Left ventricle myocardium inferior (tissue), 1 donor: ENCODE data around the gene MRPL22. TPM values are rescaled to one million over a fixed set of nuclear protein-coding genes. Genes with fewer than 3 reads are reported as not detected.
"Not testable (repeated sequence)": the region's sequence is repeated elsewhere in the genome, so short reads cannot be mapped to it uniquely, and the experiment has no call there.

Source experiments
- DNase-seq: peaks from one replicate; pipeline ENCODE4 v3.0.0-alpha.2; 2020
- H3K27ac ChIP-seq: fragments of 200-600 bp; replicated peaks from 2 replicates; pipeline ENCODE4 v1.8.0; 2021
- H3K27me3 ChIP-seq: fragments of 200-600 bp; 2 replicates; pipeline ENCODE4 v1.8.0; 2021; ENCODE audit warnings: low read depth
- H3K36me3 ChIP-seq: fragments of 200-600 bp; 2 replicates; pipeline ENCODE4 v1.8.0; 2021
- H3K4me1 ChIP-seq: fragments of 200-600 bp; 2 replicates; pipeline ENCODE4 v1.8.0; 2021
- H3K4me3 ChIP-seq: fragments of 200-600 bp; 2 replicates; pipeline ENCODE4 v1.8.0; 2021; ENCODE audit warnings: mild to moderate bottlenecking, moderate library complexity
- H3K9me3 ChIP-seq: fragments of 200-600 bp; replicated peaks from 2 replicates; pipeline ENCODE4 v1.8.0; 2021
- intact Hi-C: fragments of 100-400 bp; cut with micrococcal nuclease; formaldehyde crosslinking; loops from one replicate; pipeline ENCODE4 v1.11.0; 2022
- total RNA-seq: library from RNA; stranded (reverse); fragmentation: NEBNext Ultra II Directional; extraction: Animal tissue kit (Norgen Biotek cat#: 25700); gene quantifications from one replicate; pipeline ENCODE4 v1.2.1, GENCODE V29; 2021
- TF ChIP-seq, protein P1 (sequence below): fragments of 200-600 bp; IDR thresholded peaks from 2 replicates; pipeline ENCODE4 v1.8.0; 2021; ENCODE audit warnings: antibody characterized with exemption, mild to moderate bottlenecking, borderline replicate concordance
- donor health status: DM: no; HTN: yes; CAD: no; lungs with severe emphysema.

Gene MRPL22
- total RNA-seq, 1 donor from 2014 or later = 78.4 TPM

DNA sequence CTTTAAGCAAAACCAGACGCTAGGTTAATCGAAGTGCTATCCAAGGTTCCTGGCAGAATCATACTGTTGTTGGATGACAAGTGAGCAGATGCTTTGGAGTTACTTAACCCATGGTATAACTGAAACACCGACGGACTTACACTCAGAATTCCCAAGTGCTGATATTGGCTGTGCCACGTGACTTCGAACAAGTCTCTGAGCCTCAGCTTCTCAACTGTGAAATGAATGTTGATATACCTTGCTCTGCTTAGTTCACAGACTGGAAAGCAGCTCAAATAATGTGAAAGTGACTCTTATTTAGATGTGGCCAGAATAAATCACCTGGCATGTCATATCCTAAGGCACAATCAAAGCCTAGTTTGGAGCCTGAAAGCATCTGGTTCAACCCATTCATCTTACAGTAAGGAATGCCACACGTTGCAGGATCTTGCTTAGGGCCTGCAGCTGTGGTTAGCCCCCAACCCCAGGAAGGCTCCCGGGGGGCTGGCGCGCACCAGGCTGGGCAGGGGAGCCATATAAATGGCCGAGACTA is 3.6 kb upstream of the MRPL22 start:
- Histone ChIP-seq H3K36me3 (peaks cover 22% of the 10 kb centered on the region), H3K9me3 (no peaks in the 10 kb centered on the region), H3K4me3 (peak overlapping the region; percentile 94), H3K4me1 (peaks cover 42% of the 10 kb centered on the region), H3K27me3 (no peaks in the 10 kb centered on the region), H3K27ac (peak overlapping the region; percentile 81)
- DNase-seq = no peak
- intact Hi-C loops = no loop called here
- TF ChIP-seq, protein P1, sequence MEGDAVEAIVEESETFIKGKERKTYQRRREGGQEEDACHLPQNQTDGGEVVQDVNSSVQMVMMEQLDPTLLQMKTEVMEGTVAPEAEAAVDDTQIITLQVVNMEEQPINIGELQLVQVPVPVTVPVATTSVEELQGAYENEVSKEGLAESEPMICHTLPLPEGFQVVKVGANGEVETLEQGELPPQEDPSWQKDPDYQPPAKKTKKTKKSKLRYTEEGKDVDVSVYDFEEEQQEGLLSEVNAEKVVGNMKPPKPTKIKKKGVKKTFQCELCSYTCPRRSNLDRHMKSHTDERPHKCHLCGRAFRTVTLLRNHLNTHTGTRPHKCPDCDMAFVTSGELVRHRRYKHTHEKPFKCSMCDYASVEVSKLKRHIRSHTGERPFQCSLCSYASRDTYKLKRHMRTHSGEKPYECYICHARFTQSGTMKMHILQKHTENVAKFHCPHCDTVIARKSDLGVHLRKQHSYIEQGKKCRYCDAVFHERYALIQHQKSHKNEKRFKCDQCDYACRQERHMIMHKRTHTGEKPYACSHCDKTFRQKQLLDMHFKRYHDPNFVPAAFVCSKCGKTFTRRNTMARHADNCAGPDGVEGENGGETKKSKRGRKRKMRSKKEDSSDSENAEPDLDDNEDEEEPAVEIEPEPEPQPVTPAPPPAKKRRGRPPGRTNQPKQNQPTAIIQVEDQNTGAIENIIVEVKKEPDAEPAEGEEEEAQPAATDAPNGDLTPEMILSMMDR = no peak

DNA sequence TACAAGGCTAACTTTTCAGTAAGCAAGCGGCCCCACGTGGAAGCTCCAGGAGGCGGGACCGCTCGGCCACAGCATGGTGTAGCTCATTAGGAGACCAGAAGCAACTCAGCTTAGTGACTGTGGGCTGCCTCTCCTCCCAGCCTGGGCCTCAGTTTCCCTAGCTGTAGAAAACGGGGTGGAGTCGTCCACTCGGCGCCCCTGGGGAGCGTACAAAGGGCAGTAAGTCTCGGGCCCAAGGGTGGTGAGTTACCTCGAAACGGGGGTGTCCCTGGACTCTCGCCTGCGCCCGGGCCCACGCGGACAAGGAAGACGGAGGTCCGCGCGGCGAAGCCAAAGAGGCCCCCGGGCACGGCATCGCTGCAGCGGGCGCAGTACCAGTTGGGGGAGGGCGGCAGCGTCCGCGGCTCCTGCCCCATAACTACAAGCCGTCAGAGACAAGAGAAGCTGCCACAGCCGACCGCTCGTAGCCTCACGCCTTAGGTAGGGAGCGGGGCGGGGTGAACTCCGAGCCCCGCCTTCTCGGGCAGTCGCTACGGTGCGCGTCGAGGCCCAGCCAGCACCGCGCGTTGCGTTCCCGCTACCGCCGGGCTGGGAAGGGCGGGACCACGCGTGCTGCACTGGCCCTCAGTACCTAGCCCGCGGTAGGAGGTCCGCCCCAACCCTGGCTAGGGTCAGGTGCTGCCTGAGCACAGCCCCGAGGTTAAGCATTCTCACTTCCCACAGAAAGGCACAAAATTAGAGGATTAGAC is 3.0 kb upstream of the MRPL22 start, which contains the start of gene GEMIN5:
GEMIN5 (minus strand) TSS at position 494 of the 749 bp plus-strand sequence; CDS start at position 416, 78 bp downstream.
- Histone ChIP-seq H3K36me3 (peaks cover 16% of the 10 kb centered on the region), H3K27ac (peak within 1 kb of the TSS; percentile 81), H3K4me3 (peak within 1 kb of the TSS; percentile 94), H3K27me3 (no peaks in the 10 kb centered on the region), H3K4me1 (peaks cover 49% of the 10 kb centered on the region), H3K9me3 (no peaks in the 10 kb centered on the region)
- intact Hi-C loops = no loop called here
- peak; percentile 86 for DNase-seq
- TF ChIP-seq, protein P1 = no peak

DNA sequence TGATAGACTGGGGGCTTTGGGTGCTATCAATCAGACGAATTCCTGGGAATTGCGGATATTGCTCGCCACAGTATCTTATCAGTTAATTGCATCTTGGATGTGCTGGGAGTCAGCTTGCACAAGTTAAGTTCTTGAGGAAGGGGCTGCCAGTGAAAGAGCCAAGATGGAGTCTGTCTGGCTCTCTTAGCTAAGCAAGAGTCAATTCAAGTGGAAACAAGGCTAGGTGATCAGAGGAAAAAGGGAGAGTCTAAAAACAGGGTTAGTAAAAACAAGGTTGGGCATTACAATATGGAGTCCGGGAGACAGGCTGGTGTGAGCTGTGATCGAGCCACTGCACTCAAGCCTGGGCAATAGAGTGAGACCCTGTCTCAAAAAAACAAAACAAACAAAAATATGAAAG is 1.5 kb upstream of the MRPL22 start:
- intact Hi-C loops, H3K27ac ChIP-seq, H3K9me3 ChIP-seq, H3K4me3 ChIP-seq, DNase-seq, H3K27me3 ChIP-seq: not testable (repeated sequence)
- peaks cover 62% of the 10 kb centered on the region for H3K4me1 ChIP-seq
- peaks cover 22% of the 10 kb centered on the region for H3K36me3 ChIP-seq

DNA sequence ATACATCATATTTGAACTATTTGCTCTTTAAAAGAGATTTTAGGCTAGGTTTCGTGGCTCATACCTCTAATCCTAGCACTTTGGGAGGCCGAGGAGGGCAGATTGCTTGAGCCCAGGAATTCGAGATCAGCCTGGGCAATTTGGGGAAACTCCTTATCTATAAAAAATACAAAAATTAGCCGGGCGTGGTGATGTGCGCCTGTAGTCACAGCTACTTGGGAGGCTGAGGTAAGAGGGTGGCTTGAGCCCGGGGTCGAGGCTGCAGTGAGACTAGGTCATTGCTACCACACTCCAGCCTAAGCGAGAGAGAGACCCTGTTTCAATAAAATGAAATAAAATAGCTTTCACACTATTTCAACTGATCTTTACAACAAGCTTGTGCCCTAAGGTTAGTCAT is 500 bp upstream of the MRPL22 start:
- peak overlapping the region; percentile 85 for H3K4me3 ChIP-seq
- no peaks in the 10 kb centered on the region for H3K27me3 ChIP-seq
- H3K9me3 ChIP-seq = no peaks in the 10 kb centered on the region
- H3K36me3 ChIP-seq = peaks cover 13% of the 10 kb centered on the region
- intact Hi-C loops = no loop called here
- H3K27ac ChIP-seq = peak overlapping the region; percentile 86
- TF ChIP-seq, protein P1 = no peak
- no peak for DNase-seq
- peaks cover 72% of the 10 kb centered on the region for H3K4me1 ChIP-seq

DNA sequence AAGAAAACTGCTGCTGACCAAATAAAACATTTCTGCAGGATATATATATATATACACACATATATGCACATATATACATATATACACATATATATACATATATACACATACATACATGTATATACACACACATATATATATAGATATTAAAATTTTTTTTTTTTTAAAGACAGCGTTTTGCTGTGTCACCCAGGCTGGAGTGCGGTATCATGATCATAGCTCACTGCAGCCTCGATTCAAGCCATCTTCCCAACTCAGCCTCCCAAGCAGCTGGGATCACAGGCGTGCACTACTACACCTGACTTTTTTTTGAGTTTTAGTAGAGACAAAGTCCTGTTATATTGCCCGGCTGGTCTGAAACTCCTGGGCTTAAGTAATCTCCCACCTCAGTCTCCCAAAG is 2.7 kb downstream of the MRPL22 start:
- intact Hi-C loops = no loop called here
- DNase-seq = no peak

More for the DNA sequence above, 2.7 kb downstream of the MRPL22 start:
- no peaks in the 10 kb centered on the region for H3K9me3 ChIP-seq
- H3K4me1 ChIP-seq = peaks cover 80% of the 10 kb centered on the region
- H3K36me3 ChIP-seq = peaks cover 7% of the 10 kb centered on the region
- no peak overlapping the region for H3K27ac ChIP-seq
- no peaks in the 10 kb centered on the region for H3K27me3 ChIP-seq
- TF ChIP-seq, protein P1 = no peak
- no peak overlapping the region for H3K4me3 ChIP-seq
